A204.1 (cell line): Measurements from ENCODE around the gene ABCC6.

Source experiments
- FAIRE-seq: peaks from 2 replicates; lab custom pipeline; 2012; peaks lifted over from hg19 to GRCh38; lab: Jason Lieb, UNC

The ABCC6 gene

GRCh38 chr16:16140537-16140936 lies 82.8 kb downstream of the ABCC6 start:
- no peak for FAIRE-seq

- FAIRE-seq, result no peak
Observed at GRCh38 chr16:16139806-16140205, 83.5 kb downstream of the ABCC6 start.

GRCh38 chr16:16139061-16139460 lies 84.2 kb downstream of the ABCC6 start:
- FAIRE-seq, result no peak

- no peak for FAIRE-seq
Observed at GRCh38 chr16:16138034-16138635, 85.2 kb downstream of the ABCC6 start.

GRCh38 chr16:16137110-16137509 lies 86.2 kb downstream of the ABCC6 start:
- no peak for FAIRE-seq

- FAIRE-seq, result no peak
Observed at GRCh38 chr16:16136588-16136987, 86.7 kb downstream of the ABCC6 start.

GRCh38 chr16:16133943-16134604 lies 89.2 kb downstream of the ABCC6 start:
- FAIRE-seq, result no peak

GRCh38 chr16:16131659-16132058 lies 91.6 kb downstream of the ABCC6 start:
- FAIRE-seq, result no peak

GRCh38 chr16:16131204-16131603 lies 92.1 kb downstream of the ABCC6 start:
- no peak for FAIRE-seq

- FAIRE-seq, result peak; percentile 40
Observed at GRCh38 chr16:16127469-16128116, 95.7 kb downstream of the ABCC6 start.

GRCh38 chr16:16126896-16127295 lies 96.4 kb downstream of the ABCC6 start:
- no peak for FAIRE-seq

GRCh38 chr16:16124974-16125373 lies 98.3 kb downstream of the ABCC6 start:
- no peak for FAIRE-seq

- no peak for FAIRE-seq
Observed at GRCh38 chr16:16124438-16124837, 98.9 kb downstream of the ABCC6 start.

- FAIRE-seq, result no peak
Observed at GRCh38 chr16:16122264-16122663, 101.0 kb downstream of the ABCC6 start.

GRCh38 chr16:16121185-16121727 lies 102.0 kb downstream of the ABCC6 start:
- FAIRE-seq, result no peak

- no peak for FAIRE-seq
Observed at GRCh38 chr16:16120382-16121184, 102.7 kb downstream of the ABCC6 start.

- FAIRE-seq, result no peak
Observed at GRCh38 chr16:16120044-16120381, 103.3 kb downstream of the ABCC6 start.

GRCh38 chr16:16118337-16118736 lies 105.0 kb downstream of the ABCC6 start:
- no peak for FAIRE-seq

- FAIRE-seq, result no peak
Observed at GRCh38 chr16:16116841-16117240, 106.5 kb downstream of the ABCC6 start.

- no peak for FAIRE-seq
Observed at GRCh38 chr16:16113076-16113475, 110.2 kb downstream of the ABCC6 start.

- no peak for FAIRE-seq
Observed at GRCh38 chr16:16112450-16113053, 110.7 kb downstream of the ABCC6 start.

GRCh38 chr16:16111639-16112038 lies 111.7 kb downstream of the ABCC6 start:
- no peak for FAIRE-seq
